ENCODE results near the gene ADRA2C.

DNA sequence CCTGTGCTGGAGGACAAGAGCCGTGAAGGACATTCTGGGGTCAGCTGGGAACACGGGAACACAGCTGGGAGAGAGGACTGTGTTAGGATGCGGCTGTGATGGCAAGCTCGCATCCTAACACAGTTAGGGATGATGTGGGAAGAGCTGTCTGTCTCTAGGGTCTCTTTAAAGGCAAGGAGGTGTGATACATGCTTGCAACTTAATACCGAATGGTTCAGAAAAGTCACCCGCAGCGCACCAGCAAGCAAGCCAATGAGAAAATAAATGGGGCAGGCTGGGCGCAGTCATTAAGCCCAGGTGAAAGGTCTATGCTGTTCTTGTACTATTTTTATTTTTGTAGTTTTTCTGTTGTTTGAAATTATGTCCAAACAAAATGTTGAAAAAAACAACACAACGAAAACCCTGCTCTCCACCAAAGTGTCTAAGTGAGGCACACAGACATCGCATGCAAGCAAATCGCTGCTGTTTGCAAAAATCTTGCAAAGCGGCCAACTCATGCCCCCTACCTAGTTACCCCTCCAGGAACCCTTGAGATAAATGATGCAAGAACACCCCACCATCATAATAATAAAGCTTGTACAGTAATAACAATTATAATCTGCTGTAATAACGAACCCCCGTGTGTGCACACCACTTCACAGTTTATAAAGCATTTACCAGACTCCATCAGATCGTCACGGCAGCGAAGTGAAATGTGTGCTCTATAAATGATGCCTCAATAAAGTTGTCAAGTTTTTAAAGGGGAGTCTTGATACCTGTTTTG lies 17.9 kb upstream of the ADRA2C start:
- TF ChIP-seq CTCF (IDR thresholded peaks at IDR 0.05 in 8 of 11, conservative IDR thresholded peaks at IDR 0.05 in 3 of 11) (no peak), POLR2AphosphoS5 (IDR thresholded peaks at IDR 0.05) (no peak), POLR2A (IDR thresholded peaks at IDR 0.05) (no peak)

Measured in spleen (tissue), 7 donors.